H9 (cell line): ENCODE measurements around the gene ANGPTL7. TPM values are rescaled to one million over a fixed set of nuclear protein-coding genes. Genes with fewer than 3 reads are reported as not detected.

Experiments
- DNase-seq: peaks from one replicate; pipeline ENCODE4 v3.0.0-alpha.2; 2017
- H2AFZ ChIP-seq: one replicate; pipeline ENCODE4 v1.6.1; 2013; ENCODE audit warnings: mild to moderate bottlenecking, low read length, control low read depth, moderate library complexity
- H2AK5ac ChIP-seq: 2 replicates; pipeline ENCODE4 v1.6.1; 2013; ENCODE audit warnings: low read length, control low read depth, mixed read lengths; ENCODE audit not compliant: insufficient read length
- H2BK120ac ChIP-seq: one replicate; pipeline ENCODE4 v1.6.1; 2013; ENCODE audit warnings: low read depth, mild to moderate bottlenecking, low read length, control low read depth, inconsistent platforms; ENCODE audit not compliant: poor library complexity, severe bottlenecking
- H2BK12ac ChIP-seq: 2 replicates; pipeline ENCODE4 v1.6.1; 2013; ENCODE audit warnings: low read length, control low read depth, mixed read lengths, low read depth; ENCODE audit not compliant: insufficient read length
- H2BK15ac ChIP-seq: 2 replicates; pipeline ENCODE4 v1.6.1; 2013; ENCODE audit warnings: low read depth, low read length, control low read depth
- H2BK20ac ChIP-seq: one replicate; pipeline ENCODE4 v1.6.1; 2013; ENCODE audit warnings: low read depth, mild to moderate bottlenecking, low read length, control low read depth, inconsistent platforms; ENCODE audit not compliant: poor library complexity, severe bottlenecking
- H2BK5ac ChIP-seq: 2 replicates; pipeline ENCODE4 v1.6.1; 2013; ENCODE audit warnings: low read length, control low read depth, mixed read lengths; ENCODE audit not compliant: insufficient read length
- H3K14ac ChIP-seq: 2 replicates; pipeline ENCODE4 v1.6.1; 2013; ENCODE audit warnings: low read length, control low read depth; ENCODE audit not compliant: insufficient read depth
- H3K18ac ChIP-seq: 2 replicates; pipeline ENCODE4 v1.6.1; 2013; ENCODE audit warnings: low read depth, mild to moderate bottlenecking, mixed read lengths, low read length, control low read depth; ENCODE audit not compliant: insufficient read length
- H3K23ac ChIP-seq: 2 replicates; pipeline ENCODE4 v1.6.1; 2013; ENCODE audit warnings: low read length, control low read depth, mixed read lengths, low read depth; ENCODE audit not compliant: insufficient read length
- H3K23me2 ChIP-seq: 2 replicates; pipeline ENCODE4 v1.6.1; 2013; ENCODE audit warnings: low read depth, mild to moderate bottlenecking, mixed read lengths, low read length, control low read depth; ENCODE audit not compliant: insufficient read length, poor library complexity, severe bottlenecking
- H3K27ac ChIP-seq: 2 replicates; pipeline ENCODE4 v1.5.1; 2013; ENCODE audit warnings: low read length, control low read depth, mixed read lengths, low read depth; ENCODE audit not compliant: insufficient read length
- H3K27me3 ChIP-seq: 2 replicates; pipeline ENCODE4 v1.6.1; 2013; ENCODE audit warnings: low read length, control low read depth, inconsistent platforms; ENCODE audit not compliant: insufficient read depth
- H3K4ac ChIP-seq: 2 replicates; pipeline ENCODE4 v1.6.1; 2013; ENCODE audit warnings: low read depth, mild to moderate bottlenecking, control low read depth, inconsistent platforms, low read length, moderate library complexity
- H3K4me1 ChIP-seq: 2 replicates; pipeline ENCODE4 v1.6.1; 2013; ENCODE audit warnings: low read length, control low read depth, inconsistent platforms; ENCODE audit not compliant: insufficient read depth
- H3K4me2 ChIP-seq: 2 replicates; pipeline ENCODE4 v1.6.1; 2013; ENCODE audit warnings: low read length, control low read depth, mixed read lengths; ENCODE audit not compliant: insufficient read length, insufficient read depth
- H3K56ac ChIP-seq: 2 replicates; pipeline ENCODE4 v1.6.1; 2013; ENCODE audit warnings: low read depth, mild to moderate bottlenecking, mixed read lengths, low read length, control low read depth; ENCODE audit not compliant: insufficient read length
- H3K79me1 ChIP-seq: 2 replicates; pipeline ENCODE4 v1.6.1; 2013; ENCODE audit warnings: low read depth, mild to moderate bottlenecking, moderate library complexity, low read length, control low read depth, inconsistent platforms; ENCODE audit not compliant: insufficient read depth, poor library complexity, severe bottlenecking
- H3K79me2 ChIP-seq: 2 replicates; pipeline ENCODE4 v1.6.1; 2013; ENCODE audit warnings: low read length, control low read depth, inconsistent platforms; ENCODE audit not compliant: insufficient read depth
- H3K9ac ChIP-seq: 2 replicates; pipeline ENCODE4 v1.6.1; 2013; ENCODE audit warnings: low read length, control low read depth, mixed read lengths; ENCODE audit not compliant: insufficient read length; ENCODE audit errors: extremely low read depth
- H3K9me3 ChIP-seq: one replicate; pipeline ENCODE4 v1.6.1; 2013; ENCODE audit warnings: low read depth, low read length, inconsistent platforms; ENCODE audit not compliant: control insufficient read depth
- H3T11ph ChIP-seq: one replicate; pipeline ENCODE4 v1.6.1; 2013; ENCODE audit warnings: mild to moderate bottlenecking, low read length, control low read depth, inconsistent platforms
- H4K20me1 ChIP-seq: one replicate; pipeline ENCODE4 v1.6.1; 2013; ENCODE audit not compliant: control insufficient read depth, insufficient read length, insufficient read depth
- H4K5ac ChIP-seq: 2 replicates; pipeline ENCODE4 v1.6.1; 2013; ENCODE audit warnings: low read depth, mild to moderate bottlenecking, mixed read lengths, low read length, control low read depth; ENCODE audit not compliant: insufficient read length
- H4K8ac ChIP-seq: replicated peaks from 2 replicates; pipeline ENCODE4 v1.6.1; 2013; ENCODE audit warnings: low read length, control low read depth, mixed read lengths, low read depth; ENCODE audit not compliant: insufficient read length
- H4K91ac ChIP-seq: 2 replicates; pipeline ENCODE4 v1.6.1; 2013; ENCODE audit warnings: low read depth, mild to moderate bottlenecking, moderate library complexity, mixed read lengths, low read length, control low read depth; ENCODE audit not compliant: insufficient read length
- H3K27ac Mint-ChIP-seq, 3 experiments: 2 replicates in 2 of 3; 3 replicates in 1 of 3; pipeline ENCODE4 v1.8.0; 2020 to 2021; ENCODE audit warnings: mixed read lengths in 3 of 3, mild to moderate bottlenecking in 1 of 3, moderate library complexity in 1 of 3
- H3K27me3 Mint-ChIP-seq: 2 replicates; pipeline ENCODE4 v1.8.0; 2021; ENCODE audit warnings: low read depth, mild to moderate bottlenecking, moderate library complexity, mixed read lengths
- H3K36me3 Mint-ChIP-seq, 3 experiments: 2 replicates in 2 of 3; 3 replicates in 1 of 3; pipeline ENCODE4 v1.8.0; 2020 to 2021; ENCODE audit warnings: low read depth in 3 of 3, mixed read lengths in 3 of 3; ENCODE audit not compliant: insufficient read depth in 1 of 3
- H3K4me1 Mint-ChIP-seq, 2 experiments: 2 replicates each; pipeline ENCODE4 v1.8.0; 2020; ENCODE audit warnings: mixed read lengths in 2 of 2
- H3K4me3 Mint-ChIP-seq, 2 experiments: 2 replicates in 1 of 2; 3 replicates in 1 of 2; pipeline ENCODE4 v1.8.0; 2020 to 2021; ENCODE audit warnings: mild to moderate bottlenecking in 2 of 2, mixed read lengths in 2 of 2, moderate library complexity in 1 of 2
- H3K9me3 Mint-ChIP-seq, 2 experiments: 2 replicates in 1 of 2; 3 replicates in 1 of 2; pipeline ENCODE4 v1.8.0; 2020; ENCODE audit warnings: mild to moderate bottlenecking in 2 of 2, mixed read lengths in 2 of 2, moderate library complexity in 1 of 2
- CTCF ChIP-seq: fragments of 200-600 bp; sonication (generic); conservative IDR thresholded peaks from 3 replicates; pipeline ENCODE4 v1.8.0; 2021; ENCODE audit warnings: antibody characterized with exemption, mild to moderate bottlenecking
- WGBS: extraction: QIAGEN DNeasy Blood & Tissue Kit; methylation state at CpG from one replicate; pipeline ENCODE4 v1.1.7; 2013; ENCODE audit warnings: missing lambda C conversion rate, low lambda C conversion rate, mixed read lengths; ENCODE audit not compliant: insufficient read length; ENCODE audit errors: extremely low coverage; 5-methylcytosine and 5-hydroxymethylcytosine counted together
- total RNA-seq: library from RNA; stranded (reverse); gene quantifications from 2 replicates; pipeline ENCODE4 v1.2.1, GENCODE V29; 2021

Gene ANGPTL7
- total RNA-seq, 1 experiment from 2014 or later: not detected

GRCh38 chr1:11198257-11198656 is 9.1 kb downstream of the ANGPTL7 start:
- no peak overlapping the region for H2AK5ac ChIP-seq
- H3K23me2 ChIP-seq: no peaks in the 10 kb centered on the region
- Mint-ChIP-seq H3K27ac (no peak overlapping the region; a peak in 1 of 7 replicates), H3K36me3 (peaks cover 8 to 77% (median 58%) of the 10 kb centered on the region in 3 experiments; a peak in 6 of 7 replicates), H3K9me3 (no peaks in the 10 kb centered on the region; a peak in 1 of 5 replicates), H3K27me3 (no peaks in the 10 kb centered on the region), H3K4me3 (no peak overlapping the region), H3K4me1 (no peaks in the 10 kb centered on the region)
- H4K91ac ChIP-seq: no peak overlapping the region
- no peak overlapping the region for H3K23ac ChIP-seq
- no peak overlapping the region for H2BK12ac ChIP-seq
- no peak overlapping the region for H3K56ac ChIP-seq
- no peak overlapping the region for H4K8ac ChIP-seq
- H3K18ac ChIP-seq: no peak overlapping the region
- H3K79me2 ChIP-seq: no peaks in the 10 kb centered on the region
- H3K9ac ChIP-seq: no peak overlapping the region
- H3K4me1 ChIP-seq: no peaks in the 10 kb centered on the region
- H3K27me3 ChIP-seq: no peaks in the 10 kb centered on the region
- H2BK20ac ChIP-seq: no peak overlapping the region
- H2AFZ ChIP-seq: no peak overlapping the region
- H4K20me1 ChIP-seq: no peaks in the 10 kb centered on the region
- no peak overlapping the region for H3T11ph ChIP-seq
- WGBS: no CpG with 5 or more reads among the region's 4 CpGs
- no peak overlapping the region for H4K5ac ChIP-seq
- H3K4ac ChIP-seq: no peak overlapping the region
- no peak for TF ChIP-seq CTCF
- no peak overlapping the region for H2BK15ac ChIP-seq
- no peak overlapping the region for H2BK5ac ChIP-seq
- no peak overlapping the region for H3K14ac ChIP-seq
- no peak overlapping the region for H3K27ac ChIP-seq
- no peak overlapping the region for H3K4me2 ChIP-seq
- H3K79me1 ChIP-seq: no peaks in the 10 kb centered on the region
- H2BK120ac ChIP-seq: no peak overlapping the region
- H3K9me3 ChIP-seq: no peaks in the 10 kb centered on the region
- no peak for DNase-seq
